Spinal cord (tissue), 10 donors: ENCODE data around the gene HTD2. TPM values are rescaled to one million over a fixed set of nuclear protein-coding genes. Genes with fewer than 3 reads are reported as not detected.

ENCODE experiments used
- DNase-seq, 6 donors: peaks; one replicate each; pipeline versions ENCODE4 v3.0.0 to v3.0.0-alpha.2; 2013 to 2015; ENCODE audit warnings: low spot score in 6 of 6, low read depth in 4 of 6
- H3K27ac ChIP-seq: one replicate; pipeline ENCODE4 v1.5.1; 2013; ENCODE audit warnings: low read depth, low read length, control low read depth
- H3K27me3 ChIP-seq: one replicate; pipeline ENCODE4 v1.6.1; 2013; ENCODE audit warnings: low read length; ENCODE audit not compliant: control insufficient read depth, insufficient read depth
- H3K36me3 ChIP-seq: one replicate; pipeline ENCODE4 v1.6.1; 2013; ENCODE audit warnings: low read length; ENCODE audit not compliant: control insufficient read depth, insufficient read depth
- H3K4me1 ChIP-seq: one replicate; pipeline ENCODE4 v1.6.1; 2013; ENCODE audit warnings: low read length; ENCODE audit not compliant: control insufficient read depth, insufficient read depth
- H3K4me3 ChIP-seq: one replicate; pipeline ENCODE4 v1.5.1; 2013; ENCODE audit warnings: low read depth, low read length, control low read depth
- H3K9me3 ChIP-seq: one replicate; pipeline ENCODE4 v1.6.1; 2013; ENCODE audit warnings: low read length; ENCODE audit not compliant: control insufficient read depth, insufficient read depth
- WGBS: methylation state at CpG from one replicate; pipeline ENCODE4 v1.1.5; 2013; ENCODE audit warnings: missing lambda C conversion rate; ENCODE audit not compliant: insufficient coverage; 5-methylcytosine and 5-hydroxymethylcytosine counted together
- polyA plus RNA-seq, 2 donors: library from polyadenylated mRNA; unstranded; fragments of 120-200 nt; gene quantifications; one replicate each; pipeline ENCODE4 v1.2.1, GENCODE V29; 2013; ENCODE audit not compliant: insufficient read length in 2 of 2
- total RNA-seq, 2 donors: library from RNA; depleted of rRNA in 1 of 2; stranded (reverse); fragments of 120-200 nt in 1 of 2; fragments of >200 nt in 1 of 2; gene quantifications; one replicate each; pipeline versions ENCODE4 v1.2.3 to v1.2.4, GENCODE V29; 2013 to 2014
- donor health status: healthy.

Gene HTD2
- total and polyA plus RNA-seq, 4 donors = 10.2 to 12.5 (median 12.1) TPM

DNA sequence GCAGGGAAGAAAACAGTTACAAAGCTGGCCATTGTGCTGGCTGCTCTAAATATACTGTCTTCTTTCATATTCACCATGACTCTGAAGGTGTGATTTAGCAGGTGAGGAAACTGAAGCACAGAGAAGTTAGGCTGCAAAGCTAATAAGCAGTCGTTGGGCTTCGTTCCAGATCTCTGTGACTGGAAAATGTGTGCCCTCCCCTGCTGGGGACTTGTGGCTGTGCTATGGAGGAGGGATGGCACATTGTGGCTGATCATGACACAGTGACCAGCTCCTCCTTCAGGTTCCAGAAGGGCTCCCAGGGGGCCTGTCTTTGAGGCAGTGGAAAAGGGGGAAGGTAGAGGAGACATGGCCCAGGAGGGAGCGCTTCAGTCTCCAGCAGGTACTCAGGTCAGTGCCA is 45.6 kb downstream of the HTD2 start:
- 76% methylated on average over 3 of the region's 3 CpGs for WGBS
- Histone ChIP-seq H3K4me3 (no peak overlapping the region), H3K4me1 (peaks cover 12% of the 10 kb centered on the region), H3K36me3 (peaks cover 3% of the 10 kb centered on the region), H3K27ac (peak overlapping the region; percentile 67), H3K27me3 (no peaks in the 10 kb centered on the region), H3K9me3 (no peaks in the 10 kb centered on the region)
- DNase-seq = no peak

DNA sequence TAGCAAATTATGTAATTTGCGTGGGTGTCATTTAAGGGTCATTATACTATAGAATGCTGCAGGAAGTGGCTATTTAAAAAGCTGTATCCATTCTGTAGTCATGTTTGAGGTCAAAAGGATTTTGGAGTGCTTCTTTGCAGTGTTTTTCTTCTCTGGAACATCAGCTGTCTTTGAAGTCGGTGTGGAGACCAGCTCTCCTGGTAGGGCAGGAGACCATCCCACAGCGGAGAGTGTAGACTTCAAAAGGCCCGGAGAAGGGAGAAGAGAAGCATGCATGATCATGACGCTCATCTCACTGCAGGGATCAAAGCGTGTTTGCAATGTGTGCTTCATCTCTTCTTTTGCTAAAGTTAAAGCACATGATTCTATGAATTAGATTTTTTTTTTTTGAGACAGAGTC is 46.3 kb downstream of the HTD2 start:
- DNase-seq = peak in 1 of 6 donors; percentile 45
- H3K27me3 ChIP-seq = no peaks in the 10 kb centered on the region
- H3K4me1 ChIP-seq = peaks cover 12% of the 10 kb centered on the region
- no peak overlapping the region for H3K4me3 ChIP-seq
- no peak overlapping the region for H3K27ac ChIP-seq
- 85% methylated on average over 5 of the region's 6 CpGs for WGBS
- peaks cover 3% of the 10 kb centered on the region for H3K36me3 ChIP-seq
- H3K9me3 ChIP-seq = no peaks in the 10 kb centered on the region

- Histone ChIP-seq H3K27me3 (no peaks in the 10 kb centered on the region), H3K27ac (no peak overlapping the region), H3K9me3 (no peaks in the 10 kb centered on the region), H3K4me3 (no peak overlapping the region), H3K36me3 (no peaks in the 10 kb centered on the region), H3K4me1 (peaks cover 12% of the 10 kb centered on the region)
- WGBS = 97% methylated on average over 6 of the region's 8 CpGs
- no peak for DNase-seq
These were observed 47.6 kb downstream of the HTD2 start for GRCh38 chr3:58353722-58354553.

GRCh38 chr3:58355179-58355578 is 48.9 kb downstream of the HTD2 start:
- Histone ChIP-seq H3K36me3 (no peaks in the 10 kb centered on the region), H3K27me3 (no peaks in the 10 kb centered on the region), H3K27ac (no peak overlapping the region), H3K9me3 (no peaks in the 10 kb centered on the region), H3K4me1 (peaks cover 12% of the 10 kb centered on the region), H3K4me3 (no peak overlapping the region)
- no peak for DNase-seq
- WGBS = 98% methylated on average over 5 of the region's 8 CpGs

DNA sequence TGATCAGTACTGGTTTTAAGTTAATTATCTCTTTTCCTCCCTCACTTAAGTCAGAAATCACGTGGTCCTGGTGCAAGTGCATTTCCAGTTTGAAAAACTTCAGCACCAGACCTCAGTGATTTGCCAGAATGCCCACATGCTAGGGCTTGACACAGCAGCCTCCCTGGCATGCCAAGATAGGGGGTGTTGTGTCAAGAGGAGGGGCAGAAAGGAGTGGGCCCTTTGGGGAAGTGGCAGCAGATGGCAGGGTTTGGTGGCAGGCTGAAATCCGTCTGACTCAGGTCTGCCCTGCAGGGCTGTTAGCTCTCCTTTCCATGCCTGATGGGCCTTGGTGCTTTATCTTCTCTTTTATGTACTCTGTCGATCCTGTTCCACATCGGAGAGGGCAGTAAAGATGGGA is 49.7 kb downstream of the HTD2 start:
- no peak overlapping the region for H3K27ac ChIP-seq
- no peaks in the 10 kb centered on the region for H3K27me3 ChIP-seq
- no peaks in the 10 kb centered on the region for H3K9me3 ChIP-seq
- no peaks in the 10 kb centered on the region for H3K36me3 ChIP-seq
- H3K4me3 ChIP-seq = no peak overlapping the region
- peak in 2 of 6 donors; percentile 17 to 18 for DNase-seq
- H3K4me1 ChIP-seq = peaks cover 12% of the 10 kb centered on the region
- WGBS = 29% methylated on average over 3 of the region's 4 CpGs

- H3K4me1 ChIP-seq = peaks cover 8% of the 10 kb centered on the region
- WGBS = no CpG with 5 or more reads among the region's 3 CpGs
- no peaks in the 10 kb centered on the region for H3K9me3 ChIP-seq
- no peak for DNase-seq
- H3K4me3 ChIP-seq = no peak overlapping the region
- no peaks in the 10 kb centered on the region for H3K36me3 ChIP-seq
- H3K27ac ChIP-seq = no peak overlapping the region
- H3K27me3 ChIP-seq = no peaks in the 10 kb centered on the region
These were observed 51.1 kb downstream of the HTD2 start for GRCh38 chr3:58357402-58357801.

DNA sequence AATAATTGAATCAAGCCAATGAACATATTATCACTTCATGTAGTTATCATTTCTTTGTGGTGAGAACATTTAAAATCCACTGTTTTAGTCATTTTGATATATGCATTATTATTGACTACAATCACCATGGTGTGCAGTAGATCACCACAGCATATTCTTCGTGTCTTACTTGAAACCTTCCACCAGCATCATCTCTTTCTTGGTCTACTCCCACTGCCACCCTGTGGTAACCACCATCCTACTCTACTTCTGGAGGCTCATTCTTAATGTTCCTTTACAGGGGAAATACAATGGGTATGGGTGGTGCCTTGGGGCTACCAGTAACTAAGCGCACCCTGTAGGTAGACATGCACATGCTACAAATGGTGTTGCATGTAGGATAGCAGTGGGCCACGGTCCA is 51.8 kb downstream of the HTD2 start:
- Histone ChIP-seq H3K4me3 (no peak overlapping the region), H3K36me3 (no peaks in the 10 kb centered on the region), H3K9me3 (no peaks in the 10 kb centered on the region), H3K27me3 (no peaks in the 10 kb centered on the region), H3K27ac (no peak overlapping the region), H3K4me1 (peaks cover 8% of the 10 kb centered on the region)
- no peak for DNase-seq
- no CpG with 5 or more reads among the region's 3 CpGs for WGBS

GRCh38 chr3:58358808-58359207 is 52.5 kb downstream of the HTD2 start:
- Histone ChIP-seq H3K9me3 (no peaks in the 10 kb centered on the region), H3K4me1 (peaks cover 8% of the 10 kb centered on the region), H3K27me3 (no peaks in the 10 kb centered on the region), H3K4me3 (no peak overlapping the region), H3K36me3 (no peaks in the 10 kb centered on the region), H3K27ac (no peak overlapping the region)
- no CpG with 5 or more reads among the region's 4 CpGs for WGBS
- DNase-seq = no peak

DNA sequence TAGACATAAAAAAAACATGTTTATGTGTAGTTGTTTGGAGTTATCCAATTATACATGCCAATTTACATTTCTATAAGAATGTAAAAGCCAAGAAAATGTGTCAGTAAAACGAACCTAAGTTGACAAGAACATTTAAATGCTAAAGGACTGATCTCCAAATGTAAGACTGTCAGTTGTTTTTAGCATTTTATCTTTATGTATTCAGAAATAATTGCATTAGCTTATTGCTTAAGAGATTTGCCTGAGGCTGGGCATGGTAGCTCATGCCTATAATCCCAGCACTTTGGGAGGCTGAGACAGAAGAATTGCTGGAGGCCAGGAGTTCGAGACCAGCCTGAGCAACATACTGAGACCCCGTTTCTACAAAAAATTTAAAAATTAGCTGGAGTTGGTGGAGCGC is 53.3 kb downstream of the HTD2 start:
- Histone ChIP-seq H3K4me3 (no peak overlapping the region), H3K36me3 (no peaks in the 10 kb centered on the region), H3K27me3 (no peaks in the 10 kb centered on the region), H3K9me3 (no peaks in the 10 kb centered on the region), H3K27ac (no peak overlapping the region), H3K4me1 (peaks cover 8% of the 10 kb centered on the region)
- peak in 1 of 6 donors; percentile 27 for DNase-seq
- 92% methylated on average over 2 of the region's 4 CpGs for WGBS

GRCh38 chr3:58361866-58362265 is 55.5 kb downstream of the HTD2 start:
- no peaks in the 10 kb centered on the region for H3K27me3 ChIP-seq
- H3K4me1 ChIP-seq = no peaks in the 10 kb centered on the region
- no peaks in the 10 kb centered on the region for H3K9me3 ChIP-seq

More at GRCh38 chr3:58361866-58362265, 55.5 kb downstream of the HTD2 start:
- Histone ChIP-seq H3K27ac (no peak overlapping the region), H3K36me3 (no peaks in the 10 kb centered on the region), H3K4me3 (no peak overlapping the region)
- no peak for DNase-seq
